Loucy (cell line): ENCODE measurements around the gene RAB26.

ENCODE experiments used
- CTCF ChIP-seq: fragments of 200-600 bp; sonication (generic); conservative IDR thresholded peaks from 2 replicates; pipeline ENCODE4 v1.5.1; 2014; ENCODE audit warnings: mild to moderate bottlenecking, antibody characterized with exemption, low read length
- EZH2phosphoT487 ChIP-seq: fragments of 200-600 bp; IDR thresholded peaks from 2 replicates; pipeline ENCODE4 v1.6.1; 2018; ENCODE audit warnings: antibody characterized with exemption, mild to moderate bottlenecking, moderate library complexity, borderline replicate concordance

DNA sequence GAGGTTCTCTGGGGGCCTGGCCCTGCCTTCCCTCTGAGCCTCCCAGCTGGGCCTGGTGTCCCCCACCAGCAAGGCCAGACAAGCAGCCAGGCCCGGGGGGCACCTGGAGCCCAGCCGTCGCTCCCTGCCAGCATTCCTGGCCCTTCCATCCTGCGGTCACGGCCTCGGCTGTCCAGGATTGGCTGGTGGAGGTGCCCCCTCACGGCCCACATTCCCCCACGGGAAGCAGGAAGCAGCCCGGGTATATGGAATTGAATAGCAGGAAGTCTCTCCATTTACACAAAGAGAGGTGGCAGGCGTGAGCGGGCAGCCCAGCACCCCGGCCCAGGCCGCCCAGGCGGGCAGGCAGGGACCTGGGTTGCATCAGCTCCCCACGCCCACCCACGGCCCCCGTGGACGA lies 21.7 kb downstream of the RAB26 start:
- TF ChIP-seq CTCF (no peak), EZH2phosphoT487 (no peak)
